HepG2 (cell line): Measurements from ENCODE around the gene SMG7. TPM values are rescaled to one million over a fixed set of nuclear protein-coding genes. Genes with fewer than 3 reads are reported as not detected.

Source experiments
- AHDC1 ChIP-seq: sonication (generic); formaldehyde crosslinking; IDR thresholded peaks from 2 replicates; pipeline ENCODE4 v1.5.1; 2020; ENCODE audit warnings: mild to moderate bottlenecking, missing genetic modification reagents, borderline replicate concordance
- E2F2 ChIP-seq: sonication (generic); formaldehyde crosslinking; IDR thresholded peaks from 2 replicates; pipeline ENCODE4 v1.4.0; 2020; ENCODE audit warnings: missing genetic modification reagents, borderline replicate concordance
- FOXK1 ChIP-seq: sonication (generic); formaldehyde crosslinking; IDR thresholded peaks from 2 replicates; pipeline ENCODE4 v1.4.0; 2020; ENCODE audit warnings: low read depth, missing genetic modification reagents, borderline replicate concordance
- GFI1 ChIP-seq: sonication (generic); formaldehyde crosslinking; IDR thresholded peaks from 2 replicates; pipeline ENCODE4 v1.5.0; 2020; ENCODE audit warnings: missing genetic modification reagents, mild to moderate bottlenecking, borderline replicate concordance
- HMGXB4 ChIP-seq, 2 experiments: sonication (generic) in 1 of 2; formaldehyde crosslinking in 1 of 2; IDR thresholded peaks; 2 replicates each; pipeline versions ENCODE4 v1.4.0 to v1.6.1; 2018 to 2020; ENCODE audit warnings: missing genetic modification reagents in 2 of 2, borderline replicate concordance in 1 of 2, low read depth in 1 of 2, mild to moderate bottlenecking in 1 of 2, missing biosample characterization in 1 of 2
- IRF9 ChIP-seq: sonication (generic); formaldehyde crosslinking; IDR thresholded peaks from 2 replicates; pipeline ENCODE4 v1.8.0; 2022; ENCODE audit warnings: missing genetic modification reagents, mild to moderate bottlenecking, borderline replicate concordance
- MYC ChIP-seq: sonication (generic); formaldehyde crosslinking; IDR thresholded peaks from 2 replicates; pipeline ENCODE4 v1.9.0; 2021; ENCODE audit warnings: missing genetic modification reagents, borderline replicate concordance
- NR2F2 ChIP-seq: IDR thresholded peaks from 2 replicates; pipeline ENCODE4 v1.6.1; 2012; ENCODE audit warnings: low read depth, inconsistent platforms, borderline replicate concordance
- YY1 ChIP-seq: IDR thresholded peaks from 2 replicates; pipeline ENCODE4 v1.6.1; 2011; ENCODE audit warnings: low read length, low read depth, moderate library complexity, mild to moderate bottlenecking; ENCODE audit not compliant: insufficient read depth, insufficient replicate concordance
- ZBTB3 ChIP-seq: sonication (generic); formaldehyde crosslinking; IDR thresholded peaks from 2 replicates; pipeline ENCODE4 v1.4.0; 2020; ENCODE audit warnings: low read depth, mild to moderate bottlenecking, moderate library complexity, missing genetic modification reagents, borderline replicate concordance
- ZNF234 ChIP-seq: sonication (generic); formaldehyde crosslinking; conservative IDR thresholded peaks from 2 replicates; pipeline ENCODE4 v1.5.1; 2020; ENCODE audit warnings: mild to moderate bottlenecking, missing genetic modification reagents
- ZNF362 ChIP-seq: sonication (generic); formaldehyde crosslinking; IDR thresholded peaks from 2 replicates; pipeline ENCODE4 v1.4.0; 2020; ENCODE audit warnings: missing genetic modification reagents, mild to moderate bottlenecking, borderline replicate concordance
- ZNF800 ChIP-seq: sonication (generic); formaldehyde crosslinking; IDR thresholded peaks from 2 replicates; pipeline ENCODE4 v1.4.0; 2020; ENCODE audit warnings: missing genetic modification reagents
- polyA plus RNA-seq, 8 experiments: library from polyadenylated mRNA; depleted of rRNA in 3 of 8; stranded (reverse) in 7 of 8; unstranded in 1 of 8; fragments of >200 nt; fragmentation: Illumina TruSeq in 4 of 8; extraction: Trizol in 4 of 8; gene quantifications; 2 replicates each; pipeline versions ENCODE4 v1.2.1 to v1.2.3, GENCODE V29; 2011 to 2016; ENCODE audit warnings: low read depth in 4 of 8, missing spikeins in 1 of 8, mixed read lengths in 1 of 8; ENCODE audit not compliant: insufficient read depth in 1 of 8
- total RNA-seq, 5 experiments: library from RNA; depleted of rRNA; stranded (reverse); fragments of >200 nt; fragmentation: Illumina TruSeq; extraction: Trizol; gene quantifications; 2 replicates each; pipeline ENCODE4 v1.2.3, GENCODE V29; 2016; ENCODE audit warnings: low read depth in 1 of 5

Gene SMG7
- total and polyA plus RNA-seq, 2 of the 13 experiments (the other 11 are each of a cell fraction or from before 2014, with no cell fraction given): 14.9 to 27.9 TPM

- TF ChIP-seq E2F2 (CRISPR knock-in tag) (no peak), ZBTB3 (CRISPR knock-in tag) (no peak), IRF9 (CRISPR knock-in tag) (0 out of 2 replicates have a peak, but pooled peaks have one; percentile 40), ZNF800 (CRISPR knock-in tag) (no peak), NR2F2 (no peak), ZNF234 (no peak), MYC (no peak), YY1 (peak; percentile 92), FOXK1 (CRISPR knock-in tag) (no peak), AHDC1 (CRISPR knock-in tag) (no peak), GFI1 (CRISPR knock-in tag) (no peak), ZNF362 (no peak), HMGXB4 (CRISPR knock-in tag; IDR thresholded peaks at IDR 0.05; ENCODE audit: borderline replicate concordance in 1 of 2, low read depth in 1 of 2) (peak; percentile 19 to 40; a peak in 1 of 4 replicates)
These were observed at the start of gene SMG7 (continued) for GRCh38 chr1:183472488-183473216.
